UCSD-AML1 (cell line): ENCODE measurements around the gene TBL1XR1.
"Not testable (repeated sequence)": the region's sequence is repeated elsewhere in the genome, so short reads cannot be mapped to it uniquely, and the experiment has no call there.

Experiments
- DNase-seq: peaks from one replicate; lab custom pipeline; 2025; ENCODE audit not compliant: unreplicated experiment; lab: John Stamatoyannopoulos, UW

Gene TBL1XR1

DNA sequence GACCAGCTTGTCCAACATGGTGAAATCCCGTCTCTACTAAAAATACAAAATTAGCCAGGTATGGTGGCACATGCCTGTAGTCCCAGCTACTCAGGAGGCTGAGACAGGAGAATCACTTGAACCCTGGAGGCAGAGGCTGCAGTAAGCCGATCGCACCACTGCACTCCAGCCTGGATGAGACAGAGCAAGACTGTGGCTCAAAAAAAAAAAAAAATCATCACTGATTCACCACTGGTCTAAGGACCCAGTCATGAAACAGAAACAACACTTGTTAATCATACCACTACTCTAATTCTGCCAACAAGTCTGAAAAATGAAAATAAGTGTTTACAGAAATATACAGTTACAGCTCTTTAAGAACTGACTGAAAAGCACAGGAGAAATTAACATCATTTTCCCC lies 12.7 kb downstream of the TBL1XR1 start:
- DNase-seq, result not testable (repeated sequence)

DNA sequence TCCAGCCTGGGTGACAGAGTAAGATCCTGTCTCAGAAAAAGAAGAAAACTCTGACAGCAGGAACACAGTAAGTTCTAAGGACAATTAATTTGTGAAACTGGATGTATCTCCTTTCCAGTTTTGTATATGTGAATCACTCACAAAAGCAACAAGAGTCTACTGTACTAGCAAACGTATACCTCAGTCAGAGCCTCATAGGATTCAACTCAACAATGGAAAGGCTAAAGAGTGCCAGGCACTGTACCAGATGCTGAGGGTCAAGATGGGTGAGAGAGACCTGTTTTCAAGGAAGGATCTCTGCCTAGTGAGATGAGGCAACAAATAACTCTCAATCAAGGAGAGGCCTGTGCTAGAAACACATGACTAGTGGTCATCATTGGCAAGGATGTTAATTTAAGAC lies 14.9 kb downstream of the TBL1XR1 start:
- no peak for DNase-seq

DNA sequence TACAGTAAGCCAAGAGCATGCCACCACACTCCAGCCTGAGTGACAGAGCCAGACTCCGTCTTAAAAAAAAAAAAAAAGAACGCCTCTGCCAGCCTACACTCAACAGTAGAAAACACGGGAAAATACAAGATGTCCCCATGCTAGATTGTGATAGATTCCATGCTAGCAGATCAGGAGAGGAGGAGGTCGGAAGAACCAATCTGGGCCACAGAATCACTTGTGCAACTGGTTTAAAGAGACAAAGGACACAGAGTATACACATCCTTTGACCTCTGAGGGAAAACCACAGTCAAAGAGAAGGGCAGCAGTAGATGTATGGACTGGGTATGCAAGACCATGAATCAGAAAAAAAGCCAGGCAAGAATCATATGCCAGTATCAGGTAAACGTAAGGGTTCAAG lies 15.9 kb downstream of the TBL1XR1 start:
- DNase-seq, result no peak

DNA sequence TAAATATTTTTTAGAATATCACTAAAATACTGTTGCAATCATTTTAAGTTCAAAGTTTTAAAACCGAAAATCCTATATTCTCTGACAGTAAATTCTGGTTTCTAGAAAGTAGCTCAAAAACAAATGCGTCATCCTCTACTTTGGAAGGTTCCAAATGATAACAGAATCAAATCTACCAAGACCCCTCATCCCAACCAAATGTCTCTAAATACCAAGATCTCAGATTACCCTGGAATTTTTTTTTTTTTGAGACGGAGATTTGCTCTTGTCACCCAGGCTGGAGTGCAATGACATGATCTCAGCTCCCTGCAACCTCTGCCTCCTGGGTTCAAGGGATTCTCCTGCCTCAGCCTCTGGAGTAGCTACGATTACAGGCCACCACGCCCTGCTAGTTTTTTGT lies 16.8 kb downstream of the TBL1XR1 start:
- DNase-seq, result no peak

DNA sequence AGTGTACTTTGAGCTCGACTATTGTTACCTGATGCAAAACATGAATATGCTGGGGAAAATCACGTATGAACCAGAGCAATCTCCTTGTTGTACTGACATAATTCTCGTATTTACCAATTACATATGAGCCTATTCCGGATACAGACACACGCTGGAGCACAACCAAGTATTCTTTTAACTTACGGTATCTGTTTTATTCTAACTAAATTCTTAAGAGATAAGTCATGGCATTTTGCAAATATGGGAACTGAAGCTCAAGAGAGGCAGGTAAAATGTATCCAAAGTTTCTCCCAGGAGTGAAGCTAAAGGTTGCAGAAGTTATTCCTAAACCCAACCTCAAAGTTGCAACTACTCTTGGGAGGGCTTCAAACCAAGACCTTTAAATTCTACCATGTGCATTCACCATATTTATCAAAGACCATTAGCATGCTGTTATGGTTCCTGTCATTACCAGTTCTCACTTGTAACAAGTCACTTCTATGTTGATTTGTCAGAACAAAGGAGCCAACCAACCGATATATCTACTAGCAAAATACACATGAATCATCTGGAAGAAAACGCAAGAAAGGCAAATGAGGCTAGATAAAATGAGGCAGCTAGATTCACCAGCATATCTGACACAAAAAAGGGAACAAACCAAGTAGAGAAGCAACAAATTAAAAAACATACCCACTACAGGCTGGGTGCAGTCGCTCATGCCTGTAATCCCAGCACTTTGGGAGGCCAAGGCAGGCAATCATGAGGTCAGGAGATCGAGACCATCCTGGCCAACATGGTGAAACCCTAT lies 17.8 kb downstream of the TBL1XR1 start:
- no peak for DNase-seq

DNA sequence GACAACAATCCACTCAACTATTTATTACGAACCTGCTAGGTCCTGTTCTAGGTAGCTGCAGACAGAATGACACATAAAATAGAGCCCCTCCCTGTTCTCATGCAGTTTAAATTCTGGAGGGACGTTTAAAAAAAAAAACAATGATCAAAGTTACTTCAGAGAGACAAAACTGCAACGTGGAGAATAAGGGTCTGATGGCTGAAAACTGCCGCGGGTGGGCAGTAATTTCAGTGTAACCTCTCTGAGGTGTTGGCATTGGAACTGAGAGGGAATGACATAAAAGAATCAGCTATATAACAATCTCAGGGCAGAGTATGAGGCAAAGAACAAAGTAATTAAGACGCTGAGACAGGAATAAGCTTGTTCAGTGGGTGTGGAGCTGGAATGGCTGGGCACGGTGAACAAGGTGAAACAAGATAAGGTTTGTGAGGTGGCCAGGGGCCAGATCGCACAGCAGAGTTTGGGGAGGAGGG lies 19.5 kb downstream of the TBL1XR1 start:
- DNase-seq, result no peak

DNA sequence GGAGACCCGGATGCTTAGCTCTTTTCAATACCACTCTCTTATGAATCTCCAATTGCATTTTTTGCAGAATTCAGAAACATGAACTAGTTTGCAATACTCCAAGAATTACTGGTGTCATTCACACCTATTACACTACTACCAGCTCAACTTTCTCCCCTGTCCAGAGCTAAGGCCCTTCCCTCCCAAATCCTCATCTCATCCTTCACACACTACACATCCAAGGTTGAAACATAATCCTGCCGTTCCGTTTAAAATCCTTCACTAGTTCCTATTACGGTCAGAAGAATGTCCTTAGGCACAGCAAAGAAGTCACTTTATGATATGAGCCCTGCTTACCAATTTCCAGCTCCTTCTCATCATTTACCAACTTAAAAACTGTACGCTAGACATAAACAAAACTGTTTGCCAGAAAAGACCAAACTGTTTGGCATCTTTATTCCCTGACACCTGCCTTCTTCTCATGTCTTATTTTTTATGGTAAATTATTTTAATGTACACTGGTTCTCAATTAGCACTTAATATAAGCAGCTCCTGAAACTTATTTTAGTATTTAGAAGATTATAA lies 22.6 kb downstream of the TBL1XR1 start:
- DNase-seq, result no peak

DNA sequence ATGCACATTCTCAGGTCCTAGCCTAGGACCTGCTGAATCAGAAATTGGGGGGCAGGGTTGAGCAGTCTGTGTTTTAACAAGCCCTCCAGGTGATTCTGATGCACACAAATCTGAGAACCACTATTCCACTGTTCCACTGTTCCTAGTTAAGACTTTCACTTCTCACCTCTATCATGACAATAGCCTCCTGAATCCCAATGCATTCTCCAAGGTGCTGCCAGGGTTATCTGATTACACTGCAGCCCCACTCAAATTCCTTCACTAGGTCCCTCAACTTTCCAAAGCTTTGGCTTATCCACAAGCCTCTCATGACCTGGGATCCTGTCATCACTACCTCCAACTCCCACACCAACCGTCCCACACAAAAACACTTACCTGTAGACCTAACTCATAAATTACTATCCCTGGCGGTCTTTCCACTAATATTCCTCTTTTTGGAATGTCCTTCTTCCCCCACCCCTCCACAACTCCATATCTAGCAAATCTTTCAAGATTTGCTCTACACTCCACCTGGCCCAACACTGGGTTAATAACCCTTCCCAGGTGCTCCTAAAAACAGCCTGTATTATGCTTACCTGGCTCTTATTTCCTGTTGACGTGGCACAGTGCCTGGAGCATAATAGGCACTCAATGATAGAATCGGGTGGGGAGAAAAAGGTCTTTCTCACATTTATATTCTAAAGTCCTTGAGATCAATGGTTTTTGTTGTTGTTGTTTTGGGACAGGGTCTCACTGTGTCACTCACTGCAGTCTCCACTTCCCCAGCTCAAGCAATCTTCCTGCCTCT lies 27.2 kb downstream of the TBL1XR1 start:
- no peak for DNase-seq

DNA sequence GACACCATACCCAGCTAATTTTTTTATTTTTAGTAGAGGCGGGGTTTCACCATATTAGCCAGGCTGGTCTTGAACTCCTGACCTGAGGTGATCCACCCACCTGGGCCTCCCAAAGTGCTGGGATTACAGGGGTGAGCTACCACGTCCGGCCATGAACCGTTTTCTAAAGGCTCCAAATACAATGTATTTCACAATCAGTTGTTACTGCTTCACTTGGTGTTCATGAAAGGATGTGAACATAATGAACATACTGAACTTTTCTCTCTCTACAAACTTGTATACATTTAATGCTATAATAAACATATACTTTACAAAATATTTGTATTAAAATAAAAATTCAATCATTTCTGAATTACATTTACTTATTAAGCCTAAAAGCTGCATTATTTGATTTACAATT lies 28.9 kb downstream of the TBL1XR1 start:
- DNase-seq, result no peak

DNA sequence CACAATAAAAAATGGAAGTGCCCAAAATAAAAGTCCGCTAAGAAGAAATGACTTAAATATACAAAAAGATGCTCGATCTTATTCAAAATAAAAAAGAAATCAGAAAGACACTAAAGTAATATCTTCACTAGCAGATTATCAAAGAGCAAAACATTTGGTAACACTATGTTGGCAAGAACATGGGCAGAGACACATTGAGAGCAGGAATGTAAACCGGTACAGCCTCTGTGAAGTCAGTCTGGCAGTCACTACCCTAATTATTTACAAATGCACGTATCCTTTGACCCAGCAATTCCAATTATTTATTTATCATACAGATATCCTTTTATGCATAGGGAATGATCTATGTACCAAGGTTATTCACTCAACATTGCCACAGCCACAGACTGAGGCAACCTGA lies 34.5 kb downstream of the TBL1XR1 start:
- DNase-seq, result no peak

DNA sequence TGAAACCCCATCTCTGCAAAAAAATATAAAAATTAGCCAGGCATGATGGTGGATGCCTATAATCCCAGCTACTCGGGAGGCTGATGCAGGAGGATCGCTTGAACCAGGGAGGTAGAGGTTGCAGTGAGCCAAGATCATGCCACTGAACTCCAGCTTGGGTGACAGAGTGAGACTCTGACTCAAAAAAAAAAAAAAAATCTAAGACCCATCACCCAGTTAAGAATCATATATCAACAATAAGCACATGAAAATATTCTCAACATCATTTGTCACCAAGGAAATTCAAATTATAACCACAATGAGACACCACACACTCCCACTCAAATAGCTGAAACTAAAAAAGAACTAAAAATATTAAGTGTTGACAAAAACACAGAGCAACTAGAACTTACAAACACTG lies 35.7 kb downstream of the TBL1XR1 start:
- DNase-seq, result not testable (repeated sequence)

DNA sequence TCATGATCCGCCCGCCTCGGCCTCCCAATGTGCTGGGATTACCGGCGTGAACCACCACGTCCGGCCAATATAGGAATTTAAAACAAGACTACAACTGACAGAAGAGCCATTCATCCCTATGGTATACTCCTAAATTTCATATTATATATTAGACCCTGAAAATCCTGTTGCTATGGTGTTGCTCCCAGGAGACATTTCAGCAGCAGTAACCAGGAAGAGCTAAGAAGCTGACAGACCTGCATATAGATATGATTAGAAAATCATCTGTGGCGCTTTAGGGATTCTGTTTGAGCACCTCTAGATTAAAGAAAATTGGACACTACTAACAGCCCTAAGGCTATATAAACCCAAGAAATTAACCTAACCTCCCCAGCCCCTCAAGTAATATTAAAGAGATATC lies 38.8 kb downstream of the TBL1XR1 start:
- DNase-seq, result no peak

DNA sequence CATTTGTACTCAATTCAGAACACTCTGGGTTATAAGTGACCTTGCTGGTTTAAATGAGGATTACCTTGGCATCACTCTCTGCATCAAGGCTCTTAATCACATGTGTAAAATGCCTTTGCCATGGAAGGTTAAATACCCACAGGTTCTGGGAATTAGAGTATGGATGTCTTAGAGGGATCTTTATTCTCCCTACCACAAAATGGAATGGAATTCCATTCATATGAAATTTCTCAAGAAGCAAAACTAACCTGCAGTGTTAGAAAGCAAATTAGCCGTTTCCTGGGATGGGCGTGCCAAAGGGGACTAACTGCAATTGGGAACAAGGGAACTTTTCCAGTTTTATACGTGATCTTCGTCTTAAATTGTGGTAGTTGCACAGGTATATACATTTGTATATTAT lies 39.8 kb downstream of the TBL1XR1 start:
- no peak for DNase-seq

DNA sequence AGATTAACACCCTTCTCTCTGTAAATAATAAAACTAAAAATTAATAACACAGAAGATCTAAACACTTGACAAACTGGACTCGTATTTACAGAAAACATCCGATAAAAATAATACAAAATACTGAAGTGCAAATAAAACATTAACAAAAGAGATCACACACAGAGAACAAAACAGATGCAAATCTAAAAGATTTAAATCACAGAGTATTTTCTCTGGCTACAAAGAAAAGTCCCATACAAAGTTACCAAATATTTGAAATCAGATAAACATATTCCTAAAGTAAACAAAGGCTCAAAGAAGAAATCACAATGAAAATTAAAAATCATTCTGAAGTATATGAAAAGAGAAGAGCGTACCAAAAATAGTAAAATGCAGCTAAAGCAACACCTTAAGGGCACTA lies 42.5 kb downstream of the TBL1XR1 start:
- DNase-seq, result no peak

DNA sequence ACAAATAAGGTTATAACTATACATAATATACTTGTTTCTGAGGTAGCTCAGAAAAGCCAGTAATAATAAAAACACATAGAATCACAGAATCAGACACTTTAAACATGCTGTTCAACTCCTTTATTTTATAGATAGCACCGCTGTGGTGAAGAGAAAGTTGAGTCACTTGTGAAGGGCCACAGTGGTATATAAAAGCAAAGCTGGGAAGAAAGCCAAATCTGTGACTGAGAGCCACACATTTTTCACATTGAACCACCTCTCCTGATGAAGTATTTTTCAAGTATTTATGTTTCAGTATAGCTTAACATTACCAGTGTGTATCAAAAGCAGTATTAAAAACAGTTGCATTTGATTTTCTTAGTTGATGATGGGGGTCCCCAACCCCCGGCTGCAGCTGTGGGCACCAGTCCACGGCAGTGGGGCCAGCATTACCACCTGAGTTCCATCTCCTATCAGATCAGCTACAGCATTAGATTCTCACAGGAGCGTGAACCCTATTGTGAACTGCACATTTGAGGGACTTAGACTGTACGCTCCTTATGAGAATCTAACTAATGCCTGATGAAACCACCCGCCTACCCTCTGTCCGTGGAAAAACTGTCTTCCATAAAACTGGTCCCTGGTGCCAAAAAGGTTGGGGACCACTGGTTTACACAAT lies 46.2 kb downstream of the TBL1XR1 start:
- DNase-seq, result no peak

DNA sequence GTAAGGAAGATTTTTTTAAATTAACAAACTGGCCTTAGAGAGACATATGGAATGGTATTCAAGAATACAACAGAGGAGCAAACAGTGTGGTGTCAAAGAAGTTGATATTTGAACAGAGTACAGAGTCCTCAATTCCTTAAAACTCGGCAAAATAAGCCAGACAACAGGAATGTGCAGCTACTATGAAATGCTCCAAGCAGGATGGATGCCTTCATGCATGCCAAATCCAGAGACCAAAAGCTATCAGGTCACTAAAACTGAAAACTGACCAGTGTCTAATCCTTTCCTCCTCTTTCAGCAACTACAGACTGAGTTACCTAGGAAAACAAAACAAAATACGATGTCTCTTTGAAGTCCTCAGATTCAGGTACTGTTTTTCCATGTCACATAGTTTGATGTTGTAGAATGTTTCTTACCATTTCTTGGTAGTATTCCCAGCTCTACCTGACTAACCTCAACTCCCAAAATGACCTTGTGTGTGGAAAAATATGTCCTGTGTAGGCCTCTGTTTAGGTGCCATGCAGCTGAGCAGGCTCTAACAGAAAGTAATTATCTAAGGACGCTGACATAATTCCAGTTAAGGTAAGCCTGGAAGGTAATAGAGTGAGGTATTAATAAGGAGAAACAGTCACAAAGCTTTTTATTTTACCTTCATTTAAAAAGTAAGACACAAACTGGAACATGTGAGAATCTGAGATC lies 46.9 kb downstream of the TBL1XR1 start:
- no peak for DNase-seq

DNA sequence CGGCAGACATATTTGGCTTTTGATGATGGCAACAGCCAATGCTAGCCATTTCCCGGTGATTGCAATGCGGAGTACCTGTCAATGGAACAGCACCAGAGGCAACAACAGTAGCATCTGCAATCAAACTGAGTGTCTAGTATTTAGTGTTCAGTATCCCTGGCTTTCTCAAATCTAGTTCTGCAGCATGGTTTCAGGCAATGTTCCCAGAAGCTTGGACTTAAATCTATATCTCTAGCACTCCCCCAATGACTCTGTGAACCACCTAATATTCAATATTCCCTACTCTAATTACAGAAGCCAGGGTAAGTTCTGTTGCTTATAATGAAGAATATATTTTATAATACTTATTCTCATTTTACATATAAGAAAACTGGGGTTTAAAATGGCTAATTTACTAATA lies 48.2 kb downstream of the TBL1XR1 start:
- no peak for DNase-seq

DNA sequence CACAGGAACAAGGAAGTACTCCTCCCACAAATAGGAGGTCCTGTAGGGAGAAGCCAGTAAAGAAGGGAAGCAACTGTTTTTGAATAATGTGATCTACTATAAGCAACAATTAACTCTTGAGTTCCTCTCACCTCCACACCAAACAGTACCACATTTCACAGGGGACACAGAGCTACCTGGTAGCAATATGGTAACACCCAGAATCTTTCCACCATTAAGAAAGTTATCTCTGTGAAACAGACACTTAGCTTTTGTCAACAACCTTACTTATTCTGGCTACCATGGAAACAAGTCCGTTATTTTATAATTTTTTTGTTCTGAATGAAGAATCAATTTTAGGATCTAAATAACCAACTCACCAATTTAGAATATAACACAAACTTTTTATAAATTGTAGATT lies 49.5 kb downstream of the TBL1XR1 start:
- no peak for DNase-seq

DNA sequence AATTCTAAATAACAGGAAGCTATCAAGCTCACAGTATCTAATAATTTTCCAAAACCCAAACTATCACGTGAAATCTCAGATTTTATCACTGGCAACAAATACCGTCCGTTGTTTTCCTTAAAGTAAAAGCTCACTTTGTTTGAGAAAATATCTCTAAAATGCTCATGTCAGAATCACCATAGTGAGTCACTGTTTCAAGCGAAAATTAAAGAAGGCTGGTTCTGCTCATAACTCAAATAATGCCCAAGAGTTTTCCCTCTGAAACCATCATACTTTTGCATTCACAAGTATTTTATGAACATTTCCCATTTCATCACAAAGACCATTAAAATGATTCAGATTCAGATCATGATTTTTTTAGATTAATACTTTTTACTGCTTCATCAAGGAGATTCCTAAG lies 50.6 kb downstream of the TBL1XR1 start:
- DNase-seq, result no peak

DNA sequence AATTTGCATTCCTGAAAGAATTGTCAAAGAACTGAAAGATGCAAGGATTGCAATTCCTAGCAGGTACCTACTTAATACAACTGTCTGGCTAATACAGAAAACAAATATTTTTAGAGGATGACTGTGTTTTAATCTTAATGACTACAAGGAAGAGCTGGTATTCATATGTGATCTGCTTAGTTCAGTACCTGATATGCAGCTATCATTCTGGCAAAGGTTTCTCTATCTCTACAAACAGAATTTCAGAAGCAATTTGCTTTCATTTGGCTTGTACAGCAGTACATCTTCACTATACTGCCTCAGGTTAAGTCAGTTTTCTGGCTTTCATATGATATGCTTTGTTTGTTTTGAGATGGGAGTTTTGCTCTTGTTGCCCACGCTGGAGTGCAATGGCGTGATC lies 51.3 kb downstream of the TBL1XR1 start:
- DNase-seq, result no peak

DNA sequence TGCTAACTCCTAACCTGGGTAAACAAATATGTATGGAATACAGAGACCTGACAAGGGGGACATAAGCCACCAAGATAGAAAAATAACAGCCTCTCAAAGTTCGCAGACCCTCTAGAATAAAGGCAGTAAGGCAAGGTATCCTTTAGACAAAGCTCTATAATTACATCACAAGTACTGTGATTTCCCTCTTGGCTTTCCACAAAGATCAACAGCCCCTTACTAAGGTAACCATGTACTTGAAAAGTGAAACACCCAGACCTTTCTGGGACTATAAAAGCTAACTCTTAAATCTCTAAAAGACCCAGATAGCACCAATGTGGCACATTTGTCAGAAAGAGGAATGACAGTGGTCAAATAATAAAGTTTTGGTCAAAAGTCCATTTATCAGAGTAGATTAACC lies 51.9 kb downstream of the TBL1XR1 start:
- no peak for DNase-seq
